HCT116 (cell line): ENCODE measurements around the gene USP48.

Experiments
- CEBPB ChIP-seq: IDR thresholded peaks from 2 replicates; pipeline ENCODE4 v1.6.1; 2012; ENCODE audit warnings: low read depth
- CTCF ChIP-seq, 3 experiments: fragments of 200-600 bp in 1 of 3; sonication (generic) in 1 of 3; IDR thresholded peaks in 2 of 3; conservative IDR thresholded peaks in 1 of 3; 2 replicates each; pipeline ENCODE4 v1.5.1; 2012 to 2017; ENCODE audit warnings: low read depth in 2 of 3, low read length in 2 of 3, antibody characterized with exemption in 1 of 3, borderline replicate concordance in 1 of 3, control low read depth in 1 of 3, mild to moderate bottlenecking in 1 of 3, mixed read lengths in 1 of 3, mixed run types in 1 of 3, moderate library complexity in 1 of 3; ENCODE audit not compliant: insufficient read depth in 1 of 3
- EZH2 ChIP-seq: fragments of 200-600 bp; sonication (generic); IDR thresholded peaks from 2 replicates; pipeline ENCODE4 v1.6.1; 2017; ENCODE audit warnings: antibody characterized with exemption, mixed run types
- EZH2phosphoT487 ChIP-seq: fragments of 200-600 bp; IDR thresholded peaks from 2 replicates; pipeline ENCODE4 v1.6.1; 2018; ENCODE audit warnings: antibody characterized with exemption, borderline replicate concordance
- JUND ChIP-seq: IDR thresholded peaks from 2 replicates; pipeline ENCODE4 v1.6.1; 2012
- MAX ChIP-seq: IDR thresholded peaks from 2 replicates; pipeline ENCODE4 v1.6.1; 2012
- POLR2A ChIP-seq: IDR thresholded peaks from 2 replicates; pipeline ENCODE4 v1.7.0; 2011; ENCODE audit warnings: borderline replicate concordance; ENCODE audit not compliant: insufficient read depth, insufficient read length; ENCODE audit errors: extremely low read depth
- POLR2AphosphoS5 ChIP-seq: IDR thresholded peaks from 2 replicates; pipeline ENCODE4 v1.6.1; 2011; ENCODE audit warnings: mild to moderate bottlenecking, low read depth, low read length, moderate library complexity
- RAD21 ChIP-seq: IDR thresholded peaks from 2 replicates; pipeline ENCODE4 v1.6.1; 2012; ENCODE audit warnings: low read depth, mild to moderate bottlenecking
- REST ChIP-seq: IDR thresholded peaks from 2 replicates; pipeline ENCODE4 v1.6.1; 2012; ENCODE audit warnings: low read depth
- SP1 ChIP-seq: IDR thresholded peaks from 2 replicates; pipeline ENCODE4 v1.6.1; 2012; ENCODE audit warnings: low read depth
- SRF ChIP-seq: IDR thresholded peaks from 2 replicates; pipeline ENCODE4 v1.6.1; 2012; ENCODE audit warnings: low read depth
- YY1 ChIP-seq: IDR thresholded peaks from 2 replicates; pipeline ENCODE4 v1.6.1; 2011; ENCODE audit warnings: low read length, low read depth, moderate library complexity, mild to moderate bottlenecking; ENCODE audit not compliant: insufficient replicate concordance; ENCODE audit errors: extremely low read depth

- TF ChIP-seq CTCF (IDR thresholded peaks at IDR 0.05 in 2 of 3, conservative IDR thresholded peaks at IDR 0.05 in 1 of 3; ENCODE audit: borderline replicate concordance in 1 of 3, insufficient read depth in 1 of 3, low read depth in 2 of 3, low read length in 2 of 3) (no peak), POLR2AphosphoS5 (no peak), POLR2A (no peak), CEBPB (no peak), MAX (no peak), EZH2phosphoT487 (no peak), YY1 (no peak), EZH2 (no peak), JUND (no peak), RAD21 (no peak), SP1 (no peak), SRF (no peak), REST (no peak)
Observed at GRCh38 chr1:21755067-21755466, 27.9 kb downstream of the USP48 start.
